Measurements from ENCODE around the gene CNMD.
"Not testable (repeated sequence)": the region's sequence is repeated elsewhere in the genome, so short reads cannot be mapped to it uniquely, and the experiment has no call there.

The CNMD gene

GRCh38 chr13:52701728-52702465, 37.7 kb downstream of the CNMD start:
- no peak for DNase-seq (ENCODE audit: low read depth)
- TF ChIP-seq, protein P1, sequence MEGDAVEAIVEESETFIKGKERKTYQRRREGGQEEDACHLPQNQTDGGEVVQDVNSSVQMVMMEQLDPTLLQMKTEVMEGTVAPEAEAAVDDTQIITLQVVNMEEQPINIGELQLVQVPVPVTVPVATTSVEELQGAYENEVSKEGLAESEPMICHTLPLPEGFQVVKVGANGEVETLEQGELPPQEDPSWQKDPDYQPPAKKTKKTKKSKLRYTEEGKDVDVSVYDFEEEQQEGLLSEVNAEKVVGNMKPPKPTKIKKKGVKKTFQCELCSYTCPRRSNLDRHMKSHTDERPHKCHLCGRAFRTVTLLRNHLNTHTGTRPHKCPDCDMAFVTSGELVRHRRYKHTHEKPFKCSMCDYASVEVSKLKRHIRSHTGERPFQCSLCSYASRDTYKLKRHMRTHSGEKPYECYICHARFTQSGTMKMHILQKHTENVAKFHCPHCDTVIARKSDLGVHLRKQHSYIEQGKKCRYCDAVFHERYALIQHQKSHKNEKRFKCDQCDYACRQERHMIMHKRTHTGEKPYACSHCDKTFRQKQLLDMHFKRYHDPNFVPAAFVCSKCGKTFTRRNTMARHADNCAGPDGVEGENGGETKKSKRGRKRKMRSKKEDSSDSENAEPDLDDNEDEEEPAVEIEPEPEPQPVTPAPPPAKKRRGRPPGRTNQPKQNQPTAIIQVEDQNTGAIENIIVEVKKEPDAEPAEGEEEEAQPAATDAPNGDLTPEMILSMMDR (IDR thresholded peaks at IDR 0.05; ENCODE audit: low read length, missing control alignments): no peak
- no peak overlapping the region for H3K4me3 ChIP-seq (replicated peaks; ENCODE audit: low read depth, low read length)

- TF ChIP-seq, protein P1 (IDR thresholded peaks at IDR 0.05; ENCODE audit: low read length, missing control alignments): no peak
- no peak overlapping the region for H3K4me3 ChIP-seq (replicated peaks; ENCODE audit: low read depth, low read length)
- no peak for DNase-seq (ENCODE audit: low read depth)
Measured at GRCh38 chr13:52696566-52696965, 43.1 kb downstream of the CNMD start.

DNA sequence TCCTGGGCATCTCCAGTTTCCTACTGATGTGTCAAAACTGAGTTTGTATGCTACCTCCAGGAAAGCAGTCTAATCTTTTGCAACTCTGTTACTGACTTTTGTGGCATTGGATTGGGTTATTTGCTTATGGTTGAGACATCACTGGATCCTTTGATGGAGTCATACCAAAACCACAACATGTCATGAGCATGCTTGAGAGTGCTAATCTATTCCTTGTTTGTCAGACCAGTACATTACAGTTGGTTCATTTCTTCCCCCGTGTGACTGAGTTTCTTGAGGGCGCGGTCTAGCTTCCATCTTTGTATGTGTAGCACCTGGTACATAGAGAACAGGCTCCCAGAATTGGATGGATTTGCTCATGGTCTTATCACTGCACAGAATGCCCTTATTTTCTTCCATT, 43.8 kb downstream of the CNMD start:
- TF ChIP-seq, protein P1 (IDR thresholded peaks at IDR 0.05; ENCODE audit: low read length, missing control alignments): no peak
- DNase-seq (ENCODE audit: low read depth): peak; percentile 42

DNA sequence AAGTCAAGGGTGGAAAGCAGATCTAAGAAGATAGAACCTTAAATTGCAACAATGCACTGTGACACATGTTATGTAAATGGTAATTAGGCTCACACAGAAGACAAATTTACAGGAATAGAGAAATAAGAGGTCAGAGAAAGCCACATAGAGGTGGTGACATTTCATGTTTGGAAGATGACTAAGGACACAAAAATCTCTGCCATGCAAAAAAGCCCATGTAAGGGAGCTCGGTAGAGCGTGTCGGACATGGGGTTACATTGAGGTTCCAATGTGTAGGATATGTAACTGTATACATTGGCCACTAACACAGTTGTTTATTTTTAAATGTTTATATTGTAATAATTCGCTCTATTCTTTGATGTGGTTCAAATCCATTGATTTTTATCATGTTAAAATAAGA, 53.2 kb downstream of the CNMD start:
- TF ChIP-seq, protein P1 (IDR thresholded peaks at IDR 0.05; ENCODE audit: low read length, missing control alignments): no peak
- no peak for DNase-seq (ENCODE audit: low read depth)
- H3K4me3 ChIP-seq (replicated peaks; ENCODE audit: low read depth, low read length): no peak overlapping the region

More for the DNA sequence above, 43.8 kb downstream of the CNMD start:
- H3K4me3 ChIP-seq (replicated peaks; ENCODE audit: low read depth, low read length): no peak overlapping the region

- not testable (repeated sequence) for H3K4me3 ChIP-seq (replicated peaks; ENCODE audit: low read depth, low read length); DNase-seq (ENCODE audit: low read depth)
Measured at GRCh38 chr13:52685806-52686205, 53.8 kb downstream of the CNMD start.

DNA sequence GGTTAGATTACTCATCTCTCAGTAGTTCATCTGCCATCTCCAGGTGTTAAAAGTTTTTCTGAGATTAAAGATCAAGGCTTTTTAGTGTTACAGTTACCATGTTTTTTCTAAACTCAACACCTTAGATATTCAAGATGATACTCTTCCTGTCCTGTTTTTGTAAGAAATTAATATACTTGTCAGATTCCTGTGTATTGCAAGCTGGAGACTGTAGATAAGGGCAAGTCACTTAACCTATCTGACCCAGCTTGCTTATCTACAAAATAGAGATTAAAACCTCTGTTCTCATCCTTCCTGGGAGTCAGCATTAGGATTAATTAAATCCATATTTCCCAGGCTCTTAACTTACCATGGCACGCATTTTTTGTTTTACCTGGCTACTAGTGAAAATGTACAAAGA, 61.8 kb downstream of the CNMD start:
- no peak overlapping the region for H3K4me3 ChIP-seq (replicated peaks; ENCODE audit: low read depth, low read length)
- TF ChIP-seq, protein P1 (IDR thresholded peaks at IDR 0.05; ENCODE audit: low read length, missing control alignments): no peak
- no peak for DNase-seq (ENCODE audit: low read depth)

DNA sequence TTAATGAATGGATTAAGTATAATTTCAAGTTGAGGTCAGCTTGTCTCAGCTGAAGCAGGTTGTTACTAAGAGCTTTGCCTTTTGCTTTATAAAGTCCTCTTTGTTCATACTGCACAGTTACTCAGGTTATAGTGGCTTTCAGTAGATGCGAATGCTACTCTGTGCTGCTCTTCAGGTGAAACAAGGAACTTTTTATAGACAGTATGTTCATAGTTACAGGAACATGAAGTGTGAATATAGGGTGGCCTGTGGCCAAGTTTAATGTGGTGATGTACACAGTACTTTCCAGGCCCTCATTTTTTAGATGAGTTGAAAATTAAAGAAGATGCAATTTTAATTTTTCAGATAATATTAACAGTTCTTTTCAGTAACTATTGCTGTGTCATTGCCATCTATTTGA, 66.2 kb downstream of the CNMD start:
- DNase-seq (ENCODE audit: low read depth): no peak
- TF ChIP-seq, protein P1 (IDR thresholded peaks at IDR 0.05; ENCODE audit: low read length, missing control alignments): no peak
- no peak overlapping the region for H3K4me3 ChIP-seq (replicated peaks; ENCODE audit: low read depth, low read length)
